K562 (cell line): ENCODE data around the gene UPP1.

Source experiments
- ATF7 ChIP-seq: fragments of 450-650 bp; IDR thresholded peaks from 2 replicates; pipeline ENCODE4 v1.7.1; 2014; ENCODE audit warnings: mild to moderate bottlenecking, moderate library complexity
- CCNT2 ChIP-seq: IDR thresholded peaks from 2 replicates; pipeline ENCODE4 v1.6.1; 2011; ENCODE audit warnings: borderline replicate concordance, low read depth, mild to moderate bottlenecking, moderate library complexity, mixed read lengths, low read length; ENCODE audit not compliant: insufficient read length; ENCODE audit errors: extremely low read depth
- FOSL1 ChIP-seq: fragments of 200-800 bp; sonication (Bioruptor generic); conservative IDR thresholded peaks from 2 replicates; pipeline ENCODE4 v1.6.1; 2016; ENCODE audit warnings: missing genetic modification characterization, missing compliant biosample characterization
- HDAC1 ChIP-seq, 2 experiments: fragments of 450-650 bp; IDR thresholded peaks; 2 replicates each; pipeline ENCODE4 v1.6.1; 2016 to 2017; ENCODE audit warnings: inconsistent platforms in 1 of 2, mild to moderate bottlenecking in 1 of 2, moderate library complexity in 1 of 2
- HDAC6 ChIP-seq: IDR thresholded peaks from 2 replicates; pipeline ENCODE4 v1.6.1; 2012; ENCODE audit warnings: low read depth, mild to moderate bottlenecking, control low read depth, inconsistent platforms, low read length, moderate library complexity
- HNRNPH1 ChIP-seq: fragments of 200-400 bp; formaldehyde crosslinking; optimal IDR thresholded peaks from 2 replicates; pipeline ENCODE3; 2017; ENCODE audit warnings: low read depth, mild to moderate bottlenecking, low read length, moderate library complexity
- PRMT5 ChIP-seq: sonication (generic); formaldehyde crosslinking; IDR thresholded peaks from 2 replicates; pipeline ENCODE4 v1.5.0; 2020; ENCODE audit warnings: missing genetic modification reagents
- RAD21 ChIP-seq, 2 experiments: fragments of 250-450 bp in 1 of 2; fragments of 450-650 bp in 1 of 2; sonication (Bioruptor Pico) in 1 of 2; formaldehyde crosslinking in 1 of 2; IDR thresholded peaks in 1 of 2; conservative IDR thresholded peaks in 1 of 2; 2 replicates each; pipeline versions ENCODE4 v1.4.0 to v1.8.0; 2020 to 2022; ENCODE audit warnings: mild to moderate bottlenecking in 2 of 2, moderate library complexity in 1 of 2
- SRSF1 ChIP-seq: fragments of 200-400 bp; formaldehyde crosslinking; IDR thresholded peaks from 2 replicates; pipeline ENCODE4 v1.6.1; 2017; ENCODE audit warnings: mild to moderate bottlenecking, low read depth, low read length, moderate library complexity
- TAF1 ChIP-seq: IDR thresholded peaks from 2 replicates; pipeline ENCODE4 v1.6.1; 2011; ENCODE audit warnings: mild to moderate bottlenecking, low read length, moderate library complexity; ENCODE audit not compliant: insufficient read depth, control insufficient read depth, severe bottlenecking; ENCODE audit errors: extremely low read depth
- TF ChIP-seq, protein P1 (sequence below), 3 experiments: IDR thresholded peaks in 2 of 3; conservative IDR thresholded peaks in 1 of 3; 2 replicates each; pipeline ENCODE4 v1.5.1; 2011 to 2012; ENCODE audit warnings: low read length in 3 of 3, mild to moderate bottlenecking in 3 of 3, control low read depth in 2 of 3, improper control_type of control experiment in 1 of 3, inconsistent platforms in 1 of 3, low read depth in 1 of 3, mixed read lengths in 1 of 3, moderate library complexity in 1 of 3; ENCODE audit not compliant: insufficient read depth in 2 of 3
- TF ChIP-seq, protein P2 (sequence below): sonication (generic); formaldehyde crosslinking; IDR thresholded peaks from 2 replicates; pipeline ENCODE4 v1.8.0; 2022; ENCODE audit warnings: missing genetic modification reagents, mild to moderate bottlenecking, borderline replicate concordance
- TF ChIP-seq, protein P3 (sequence below): sonication (generic); formaldehyde crosslinking; IDR thresholded peaks from 2 replicates; pipeline ENCODE4 v1.8.1; 2023; ENCODE audit warnings: mild to moderate bottlenecking, missing genetic modification reagents, moderate library complexity
- TF ChIP-seq, protein P4 (sequence below): fragments of 150-350 bp; IDR thresholded peaks from 2 replicates; pipeline ENCODE4 v1.6.1; 2014; ENCODE audit warnings: low read depth, mild to moderate bottlenecking, low read length, borderline replicate concordance

DNA sequence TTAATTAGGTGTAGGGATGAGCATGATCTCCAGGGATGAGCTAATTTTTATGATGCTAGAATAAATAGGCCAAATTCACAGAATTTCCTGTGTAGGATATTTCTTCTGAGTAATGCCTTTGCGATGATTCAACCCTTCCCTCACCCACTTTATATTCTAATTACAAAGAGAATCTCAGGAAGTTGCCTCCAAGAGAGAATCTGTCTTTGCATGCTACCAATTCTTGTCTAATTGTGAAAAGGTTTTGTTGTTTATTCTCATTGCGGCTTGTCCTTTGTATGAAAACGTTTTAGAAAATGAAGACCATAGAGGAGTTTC, 47.5 kb upstream of the UPP1 start:
- TF ChIP-seq PRMT5 (CRISPR knock-in tag) = no peak
- TF ChIP-seq, protein P1, sequence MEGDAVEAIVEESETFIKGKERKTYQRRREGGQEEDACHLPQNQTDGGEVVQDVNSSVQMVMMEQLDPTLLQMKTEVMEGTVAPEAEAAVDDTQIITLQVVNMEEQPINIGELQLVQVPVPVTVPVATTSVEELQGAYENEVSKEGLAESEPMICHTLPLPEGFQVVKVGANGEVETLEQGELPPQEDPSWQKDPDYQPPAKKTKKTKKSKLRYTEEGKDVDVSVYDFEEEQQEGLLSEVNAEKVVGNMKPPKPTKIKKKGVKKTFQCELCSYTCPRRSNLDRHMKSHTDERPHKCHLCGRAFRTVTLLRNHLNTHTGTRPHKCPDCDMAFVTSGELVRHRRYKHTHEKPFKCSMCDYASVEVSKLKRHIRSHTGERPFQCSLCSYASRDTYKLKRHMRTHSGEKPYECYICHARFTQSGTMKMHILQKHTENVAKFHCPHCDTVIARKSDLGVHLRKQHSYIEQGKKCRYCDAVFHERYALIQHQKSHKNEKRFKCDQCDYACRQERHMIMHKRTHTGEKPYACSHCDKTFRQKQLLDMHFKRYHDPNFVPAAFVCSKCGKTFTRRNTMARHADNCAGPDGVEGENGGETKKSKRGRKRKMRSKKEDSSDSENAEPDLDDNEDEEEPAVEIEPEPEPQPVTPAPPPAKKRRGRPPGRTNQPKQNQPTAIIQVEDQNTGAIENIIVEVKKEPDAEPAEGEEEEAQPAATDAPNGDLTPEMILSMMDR (IDR thresholded peaks at IDR 0.05 in 2 of 3, conservative IDR thresholded peaks at IDR 0.05 in 1 of 3; ENCODE audit: insufficient read depth in 2 of 3, low read depth in 1 of 3, low read length in 3 of 3) = no peak
- TF ChIP-seq SRSF1 = no peak
- TF ChIP-seq, protein P2, sequence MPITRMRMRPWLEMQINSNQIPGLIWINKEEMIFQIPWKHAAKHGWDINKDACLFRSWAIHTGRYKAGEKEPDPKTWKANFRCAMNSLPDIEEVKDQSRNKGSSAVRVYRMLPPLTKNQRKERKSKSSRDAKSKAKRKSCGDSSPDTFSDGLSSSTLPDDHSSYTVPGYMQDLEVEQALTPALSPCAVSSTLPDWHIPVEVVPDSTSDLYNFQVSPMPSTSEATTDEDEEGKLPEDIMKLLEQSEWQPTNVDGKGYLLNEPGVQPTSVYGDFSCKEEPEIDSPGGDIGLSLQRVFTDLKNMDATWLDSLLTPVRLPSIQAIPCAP (CRISPR knock-in tag) = no peak
- no peak for TF ChIP-seq HDAC1 (IDR thresholded peaks at IDR 0.05)
- TF ChIP-seq HDAC6 = no peak
- TF ChIP-seq TAF1 = no peak
- TF ChIP-seq, protein P3, sequence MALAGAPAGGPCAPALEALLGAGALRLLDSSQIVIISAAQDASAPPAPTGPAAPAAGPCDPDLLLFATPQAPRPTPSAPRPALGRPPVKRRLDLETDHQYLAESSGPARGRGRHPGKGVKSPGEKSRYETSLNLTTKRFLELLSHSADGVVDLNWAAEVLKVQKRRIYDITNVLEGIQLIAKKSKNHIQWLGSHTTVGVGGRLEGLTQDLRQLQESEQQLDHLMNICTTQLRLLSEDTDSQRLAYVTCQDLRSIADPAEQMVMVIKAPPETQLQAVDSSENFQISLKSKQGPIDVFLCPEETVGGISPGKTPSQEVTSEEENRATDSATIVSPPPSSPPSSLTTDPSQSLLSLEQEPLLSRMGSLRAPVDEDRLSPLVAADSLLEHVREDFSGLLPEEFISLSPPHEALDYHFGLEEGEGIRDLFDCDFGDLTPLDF = no peak
- no peak for TF ChIP-seq RAD21 (CRISPR knock-in tag; conservative IDR thresholded peaks at IDR 0.05 in 1 of 2, IDR thresholded peaks at IDR 0.05 in 1 of 2)
- no peak for TF ChIP-seq ATF7
- TF ChIP-seq, protein P4, sequence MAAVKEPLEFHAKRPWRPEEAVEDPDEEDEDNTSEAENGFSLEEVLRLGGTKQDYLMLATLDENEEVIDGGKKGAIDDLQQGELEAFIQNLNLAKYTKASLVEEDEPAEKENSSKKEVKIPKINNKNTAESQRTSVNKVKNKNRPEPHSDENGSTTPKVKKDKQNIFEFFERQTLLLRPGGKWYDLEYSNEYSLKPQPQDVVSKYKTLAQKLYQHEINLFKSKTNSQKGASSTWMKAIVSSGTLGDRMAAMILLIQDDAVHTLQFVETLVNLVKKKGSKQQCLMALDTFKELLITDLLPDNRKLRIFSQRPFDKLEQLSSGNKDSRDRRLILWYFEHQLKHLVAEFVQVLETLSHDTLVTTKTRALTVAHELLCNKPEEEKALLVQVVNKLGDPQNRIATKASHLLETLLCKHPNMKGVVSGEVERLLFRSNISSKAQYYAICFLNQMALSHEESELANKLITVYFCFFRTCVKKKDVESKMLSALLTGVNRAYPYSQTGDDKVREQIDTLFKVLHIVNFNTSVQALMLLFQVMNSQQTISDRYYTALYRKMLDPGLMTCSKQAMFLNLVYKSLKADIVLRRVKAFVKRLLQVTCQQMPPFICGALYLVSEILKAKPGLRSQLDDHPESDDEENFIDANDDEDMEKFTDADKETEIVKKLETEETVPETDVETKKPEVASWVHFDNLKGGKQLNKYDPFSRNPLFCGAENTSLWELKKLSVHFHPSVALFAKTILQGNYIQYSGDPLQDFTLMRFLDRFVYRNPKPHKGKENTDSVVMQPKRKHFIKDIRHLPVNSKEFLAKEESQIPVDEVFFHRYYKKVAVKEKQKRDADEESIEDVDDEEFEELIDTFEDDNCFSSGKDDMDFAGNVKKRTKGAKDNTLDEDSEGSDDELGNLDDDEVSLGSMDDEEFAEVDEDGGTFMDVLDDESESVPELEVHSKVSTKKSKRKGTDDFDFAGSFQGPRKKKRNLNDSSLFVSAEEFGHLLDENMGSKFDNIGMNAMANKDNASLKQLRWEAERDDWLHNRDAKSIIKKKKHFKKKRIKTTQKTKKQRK = no peak
- no peak for TF ChIP-seq HNRNPH1
- TF ChIP-seq FOSL1 (tag) = no peak
- TF ChIP-seq CCNT2 = no peak
